Uterus (tissue), 4 donors: ENCODE data around the gene TMEM130. TPM values are rescaled to one million over a fixed set of nuclear protein-coding genes. Genes with fewer than 3 reads are reported as not detected.

ENCODE experiments used
- DNase-seq, 2 donors: peaks; one replicate each; pipeline ENCODE4 v3.0.0-alpha.2; 2019 to 2020
- H3K27ac ChIP-seq, 2 donors: fragments of 200-600 bp; sonication (generic); 1 replicate in 1 of 2; 2 replicates in 1 of 2; pipeline ENCODE4 v1.5.1; 2016 to 2018
- H3K27me3 ChIP-seq, 2 donors: fragments of 200-600 bp; sonication (generic); one replicate each; pipeline ENCODE4 v1.5.1; 2018 to 2019; ENCODE audit warnings: control low read depth in 1 of 2
- H3K36me3 ChIP-seq, 2 donors: fragments of 200-600 bp; sonication (generic); one replicate each; pipeline ENCODE4 v1.5.1; 2019; ENCODE audit warnings: control low read depth in 1 of 2
- H3K4me1 ChIP-seq, 2 donors: fragments of 200-600 bp; sonication (generic); one replicate each; pipeline ENCODE4 v1.5.1; 2018 to 2019; ENCODE audit warnings: control low read depth in 1 of 2
- H3K4me3 ChIP-seq, 2 donors: fragments of 200-600 bp; sonication (generic); 1 replicate in 1 of 2; 2 replicates in 1 of 2; pipeline ENCODE4 v1.5.1; 2018 to 2019; ENCODE audit warnings: mild to moderate bottlenecking in 1 of 2
- H3K9me3 ChIP-seq, 2 donors: fragments of 200-600 bp; sonication (generic); one replicate each; pipeline ENCODE4 v1.5.1; 2019; ENCODE audit warnings: control low read depth in 1 of 2
- POLR2A ChIP-seq, 2 donors: fragments of 450-650 bp; IDR thresholded peaks; one replicate each; pipeline ENCODE4 v1.6.1; 2016; ENCODE audit warnings: antibody characterized with exemption in 2 of 2, mild to moderate bottlenecking in 1 of 2, moderate library complexity in 1 of 2
- intact Hi-C: fragments of 100-400 bp; cut with DNase I; formaldehyde crosslinking; loops from one replicate; pipeline ENCODE4 v1.15.1; 2023; ENCODE audit warnings: low total_unique reads
- total RNA-seq, 4 donors: library from RNA; depleted of rRNA in 3 of 4; stranded (reverse); fragments of >200 nt in 3 of 4; gene quantifications; one replicate each; pipeline versions ENCODE4 v1.1.0 to v1.2.4, GENCODE V29; 2014 to 2023
- TF ChIP-seq, protein P1 (sequence below), 4 experiments: fragments of 200-600 bp in 2 of 4; fragments of 450-650 bp in 2 of 4; sonication (generic) in 2 of 4; IDR thresholded peaks; one replicate each; pipeline ENCODE4 v1.5.1; 2016 to 2019; ENCODE audit warnings: antibody characterized with exemption in 4 of 4, mild to moderate bottlenecking in 2 of 4, moderate library complexity in 1 of 4
- donor health status: DM: yes; HTN: yes; CAD: no.

TMEM130 gene, protein sequence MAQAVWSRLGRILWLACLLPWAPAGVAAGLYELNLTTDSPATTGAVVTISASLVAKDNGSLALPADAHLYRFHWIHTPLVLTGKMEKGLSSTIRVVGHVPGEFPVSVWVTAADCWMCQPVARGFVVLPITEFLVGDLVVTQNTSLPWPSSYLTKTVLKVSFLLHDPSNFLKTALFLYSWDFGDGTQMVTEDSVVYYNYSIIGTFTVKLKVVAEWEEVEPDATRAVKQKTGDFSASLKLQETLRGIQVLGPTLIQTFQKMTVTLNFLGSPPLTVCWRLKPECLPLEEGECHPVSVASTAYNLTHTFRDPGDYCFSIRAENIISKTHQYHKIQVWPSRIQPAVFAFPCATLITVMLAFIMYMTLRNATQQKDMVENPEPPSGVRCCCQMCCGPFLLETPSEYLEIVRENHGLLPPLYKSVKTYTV
- 1 to 10 TPM in 2 of 4 donors, not detected in 2; 3.5 to 3.9 TPM for total RNA-seq

DNA sequence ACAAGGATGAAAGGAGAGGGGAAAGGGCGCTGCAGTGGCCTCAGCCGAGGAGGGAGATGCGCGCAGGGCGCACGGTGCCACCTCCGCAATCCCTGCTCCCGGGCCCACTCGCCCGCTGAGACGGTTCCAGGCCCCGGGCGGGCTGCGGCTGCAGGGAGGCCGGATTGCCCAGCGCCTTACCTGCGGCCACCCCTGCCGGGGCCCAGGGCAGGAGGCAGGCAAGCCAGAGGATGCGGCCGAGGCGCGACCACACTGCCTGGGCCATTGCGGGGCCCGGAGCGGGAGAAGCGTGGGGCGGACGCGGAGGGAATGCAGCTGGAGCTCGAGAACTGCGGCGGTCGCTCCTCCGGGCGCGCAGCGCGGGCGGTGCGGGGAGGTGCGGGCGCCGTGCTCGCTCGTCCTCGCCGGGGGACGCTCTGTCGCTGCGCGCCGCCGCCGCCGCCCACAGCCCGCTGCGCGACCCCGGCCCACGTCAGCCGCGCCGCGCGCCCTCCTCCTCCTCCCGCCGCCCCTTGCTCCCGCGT is at the start of gene TMEM130:
TSS of gene TMEM130 (minus strand) at position 418 of the 524 bp plus-strand sequence. CDS start at position 265, 153 bp downstream.
- Histone ChIP-seq H3K27me3 (no peaks in the 10 kb centered on the region), H3K4me3 (peak within 1 kb of the TSS; percentile 16 to 28), H3K4me1 (peaks cover 0 to 7% of the 10 kb centered on the region in 2 donors), H3K27ac (no peak within 1 kb of the TSS), H3K36me3 (no peaks in the 10 kb centered on the region), H3K9me3 (no peaks in the 10 kb centered on the region)
- intact Hi-C loops, result no loop called here
- TF ChIP-seq, protein P1, sequence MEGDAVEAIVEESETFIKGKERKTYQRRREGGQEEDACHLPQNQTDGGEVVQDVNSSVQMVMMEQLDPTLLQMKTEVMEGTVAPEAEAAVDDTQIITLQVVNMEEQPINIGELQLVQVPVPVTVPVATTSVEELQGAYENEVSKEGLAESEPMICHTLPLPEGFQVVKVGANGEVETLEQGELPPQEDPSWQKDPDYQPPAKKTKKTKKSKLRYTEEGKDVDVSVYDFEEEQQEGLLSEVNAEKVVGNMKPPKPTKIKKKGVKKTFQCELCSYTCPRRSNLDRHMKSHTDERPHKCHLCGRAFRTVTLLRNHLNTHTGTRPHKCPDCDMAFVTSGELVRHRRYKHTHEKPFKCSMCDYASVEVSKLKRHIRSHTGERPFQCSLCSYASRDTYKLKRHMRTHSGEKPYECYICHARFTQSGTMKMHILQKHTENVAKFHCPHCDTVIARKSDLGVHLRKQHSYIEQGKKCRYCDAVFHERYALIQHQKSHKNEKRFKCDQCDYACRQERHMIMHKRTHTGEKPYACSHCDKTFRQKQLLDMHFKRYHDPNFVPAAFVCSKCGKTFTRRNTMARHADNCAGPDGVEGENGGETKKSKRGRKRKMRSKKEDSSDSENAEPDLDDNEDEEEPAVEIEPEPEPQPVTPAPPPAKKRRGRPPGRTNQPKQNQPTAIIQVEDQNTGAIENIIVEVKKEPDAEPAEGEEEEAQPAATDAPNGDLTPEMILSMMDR (IDR thresholded peaks at IDR 0.05), result no peak
- TF ChIP-seq POLR2A (IDR thresholded peaks at IDR 0.05), result no peak
- no peak for DNase-seq

DNA sequence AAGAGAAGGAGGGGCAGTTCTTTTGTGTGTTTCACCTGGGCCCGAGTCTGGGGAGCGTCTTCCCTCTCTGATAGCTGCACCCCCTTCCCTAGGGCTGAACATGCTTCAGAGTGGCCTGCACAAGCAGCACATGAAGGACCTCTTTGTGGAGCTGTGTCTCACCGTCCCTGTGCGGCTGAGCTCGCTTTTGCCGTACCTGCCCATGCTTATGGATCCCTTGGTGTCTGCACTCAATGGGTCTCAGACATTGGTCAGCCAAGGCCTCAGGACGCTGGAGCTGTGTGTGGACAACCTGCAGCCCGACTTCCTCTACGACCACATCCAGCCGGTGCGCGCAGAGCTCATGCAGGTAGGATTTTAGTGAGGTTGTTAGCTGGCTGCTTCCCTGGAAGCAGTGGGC is 47.5 kb upstream of the TMEM130 start:
- Histone ChIP-seq H3K9me3 (no peaks in the 10 kb centered on the region), H3K4me3 (no peak overlapping the region), H3K36me3 (no peaks in the 10 kb centered on the region), H3K27ac (no peak overlapping the region), H3K27me3 (no peaks in the 10 kb centered on the region), H3K4me1 (no peaks in the 10 kb centered on the region)
- TF ChIP-seq, protein P1 (IDR thresholded peaks at IDR 0.05), result no peak
- no peak for TF ChIP-seq POLR2A (IDR thresholded peaks at IDR 0.05)
- intact Hi-C loops, result no loop called here
- no peak for DNase-seq

DNA sequence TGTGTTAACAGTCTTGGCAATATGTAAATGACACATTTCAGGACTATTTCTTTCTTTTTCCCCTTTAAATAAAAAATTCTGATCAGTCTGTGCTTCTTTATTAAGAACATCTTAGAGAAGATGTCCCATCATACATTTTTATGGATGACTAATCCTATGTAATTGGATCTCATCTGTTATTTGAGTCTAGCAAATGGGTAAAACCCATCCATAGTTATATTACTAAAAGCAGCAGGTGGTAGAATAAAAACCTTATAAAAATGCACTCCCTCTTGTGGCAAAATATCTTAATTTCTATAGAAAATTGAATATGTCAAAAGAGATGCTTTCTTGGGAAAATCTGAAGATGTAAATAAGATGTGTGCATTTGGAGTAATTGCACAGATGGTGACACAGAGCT is 43.8 kb upstream of the TMEM130 start:
- Histone ChIP-seq H3K36me3 (no peaks in the 10 kb centered on the region), H3K27ac (no peak overlapping the region), H3K9me3 (no peaks in the 10 kb centered on the region), H3K4me1 (no peaks in the 10 kb centered on the region), H3K4me3 (no peak overlapping the region), H3K27me3 (no peaks in the 10 kb centered on the region)
- no peak for DNase-seq
- TF ChIP-seq POLR2A (IDR thresholded peaks at IDR 0.05), result no peak
- TF ChIP-seq, protein P1 (IDR thresholded peaks at IDR 0.05), result no peak
- intact Hi-C loops, result no loop called here

DNA sequence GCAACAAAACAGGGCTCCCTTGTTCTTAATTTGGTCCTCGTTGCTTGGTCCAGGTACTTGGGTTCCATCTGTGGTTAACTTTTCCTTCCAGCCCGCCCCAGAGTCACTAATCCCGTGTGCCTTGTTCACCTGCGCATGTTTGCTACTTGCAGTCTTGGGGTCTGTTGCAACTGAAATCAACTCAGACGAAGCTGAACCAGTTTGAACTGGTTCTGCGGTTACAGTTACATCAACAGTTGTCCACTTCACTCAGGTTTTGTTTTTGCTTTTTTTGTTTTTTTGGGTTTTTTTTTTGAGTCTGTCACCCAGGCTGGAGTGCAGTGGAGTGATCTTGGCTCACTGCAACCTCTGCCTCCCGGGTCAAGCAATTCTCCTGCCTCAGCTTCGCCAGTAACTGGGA is 43.2 kb upstream of the TMEM130 start:
- intact Hi-C loops, result no loop called here
- H3K36me3 ChIP-seq, result no peaks in the 10 kb centered on the region

DNA sequence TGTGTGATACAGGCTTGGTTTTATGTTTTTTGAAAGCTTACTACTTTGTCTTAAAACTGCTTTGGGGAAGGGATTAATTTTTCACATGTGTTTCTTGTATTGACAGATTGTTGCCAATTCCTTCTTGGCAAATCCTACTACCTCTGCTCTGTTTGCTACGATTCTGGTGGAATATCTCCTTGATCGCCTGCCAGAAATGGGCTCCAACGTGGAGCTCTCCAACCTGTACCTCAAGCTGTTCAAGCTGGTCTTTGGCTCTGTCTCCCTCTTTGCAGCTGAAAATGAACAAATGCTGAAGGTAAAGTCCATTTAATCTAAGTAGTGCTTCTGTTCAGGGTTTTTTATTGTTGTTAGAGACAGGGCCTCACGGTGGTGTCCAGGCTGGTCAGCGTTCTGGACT is 42.1 kb upstream of the TMEM130 start:
- no peak for TF ChIP-seq POLR2A (IDR thresholded peaks at IDR 0.05)
- TF ChIP-seq, protein P1 (IDR thresholded peaks at IDR 0.05), result no peak
- H3K4me3 ChIP-seq, result no peak overlapping the region
- no peaks in the 10 kb centered on the region for H3K36me3 ChIP-seq
- no peaks in the 10 kb centered on the region for H3K9me3 ChIP-seq
- H3K27me3 ChIP-seq, result no peaks in the 10 kb centered on the region
- intact Hi-C loops, result no loop called here
- DNase-seq, result no peak
- no peaks in the 10 kb centered on the region for H3K4me1 ChIP-seq
- no peak overlapping the region for H3K27ac ChIP-seq

More for the DNA sequence above, 43.2 kb upstream of the TMEM130 start:
- TF ChIP-seq, protein P1 (IDR thresholded peaks at IDR 0.05), result no peak
- TF ChIP-seq POLR2A (IDR thresholded peaks at IDR 0.05), result no peak
- Histone ChIP-seq H3K27me3 (no peaks in the 10 kb centered on the region), H3K4me3 (no peak overlapping the region), H3K9me3 (no peaks in the 10 kb centered on the region), H3K4me1 (no peaks in the 10 kb centered on the region), H3K27ac (no peak overlapping the region)
- no peak for DNase-seq
